Epithelial cell of prostate (primary cell): ENCODE data around the gene HOXA10.

Source experiments
- DNase-seq: peaks from one replicate; pipeline ENCODE4 v3.0.0-alpha.2; 2011; ENCODE audit warnings: low read depth, low spot score
- H3K27ac ChIP-seq: fragments of 450-650 bp; 2 replicates; pipeline ENCODE4 v1.5.1; 2017; ENCODE audit warnings: mild to moderate bottlenecking

HOXA10 gene

DNA sequence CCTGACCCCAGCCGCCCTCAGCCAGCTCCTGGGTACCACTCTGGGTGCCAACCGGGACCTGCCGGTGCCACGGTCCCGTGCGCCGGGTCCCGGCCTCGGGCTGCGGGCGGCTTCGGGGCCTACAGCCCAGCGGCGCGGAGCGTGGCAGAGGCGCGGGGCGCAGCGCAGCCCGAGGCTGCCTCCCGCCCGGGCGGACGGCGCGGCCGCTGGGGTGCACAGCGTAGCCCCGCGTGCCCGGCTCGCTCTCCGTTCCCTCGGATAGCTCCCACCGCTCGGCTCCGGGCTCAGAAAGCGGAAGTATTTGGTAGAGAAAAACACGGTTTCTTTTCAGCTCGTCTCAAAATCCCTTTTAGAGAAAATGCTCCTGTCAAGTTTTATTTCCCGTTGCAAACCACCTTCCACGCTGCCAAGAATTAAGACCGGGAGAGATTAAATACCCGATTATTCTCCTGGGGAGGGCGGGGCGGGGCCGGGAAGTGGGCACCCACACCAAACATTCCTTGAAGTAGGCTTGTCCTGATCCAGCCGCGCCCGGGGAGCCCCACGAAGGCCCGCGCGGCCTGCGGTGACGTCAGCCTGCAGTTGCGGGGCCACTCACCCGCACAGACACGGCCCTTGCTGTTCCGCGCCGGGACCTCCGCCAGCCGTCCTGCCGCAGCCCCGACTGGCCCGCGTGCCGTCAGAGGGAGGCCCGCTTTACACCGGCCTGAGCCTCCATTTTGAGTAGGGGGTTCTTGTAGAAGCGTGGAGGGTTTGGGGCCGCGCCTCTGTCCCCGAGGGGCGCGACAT lies 18.6 kb upstream of the HOXA10 start:
- DNase-seq = no peak
- peak overlapping the region; percentile 86 for H3K27ac ChIP-seq

DNA sequence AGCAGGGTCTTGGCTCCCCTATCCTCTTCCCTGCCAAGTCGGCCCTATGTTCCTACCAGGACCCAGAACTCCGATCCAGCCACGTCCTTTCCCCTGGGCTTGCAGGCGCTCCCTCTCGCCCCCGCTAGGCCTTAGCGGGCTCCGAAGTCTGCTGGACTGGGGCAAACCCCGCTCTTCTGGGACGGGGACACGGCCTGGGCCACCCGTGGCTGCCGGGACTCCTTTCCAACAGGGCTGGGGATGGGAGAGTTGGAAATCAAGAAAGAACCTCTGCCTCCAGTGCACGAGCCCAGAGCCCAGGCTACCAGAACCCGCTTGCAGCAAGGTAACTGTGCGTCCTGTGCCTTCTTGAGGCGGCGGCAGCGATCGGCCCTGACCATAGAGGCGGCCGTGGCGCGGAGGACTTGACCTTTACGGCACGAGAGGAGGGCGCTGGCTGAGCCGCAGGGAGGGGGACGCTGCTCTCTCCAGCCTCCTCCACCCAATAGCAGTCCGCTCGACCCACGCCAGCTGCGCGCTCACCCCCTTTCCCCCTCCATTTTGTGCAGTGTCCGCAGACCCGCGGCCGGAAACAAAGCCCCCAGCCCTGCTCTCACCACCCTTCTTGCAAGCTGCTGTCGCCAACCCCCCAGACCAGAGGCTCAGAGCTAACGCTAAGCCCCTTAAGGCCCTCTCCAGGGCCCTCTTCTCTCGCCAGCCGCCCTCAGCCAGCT lies 17.9 kb upstream of the HOXA10 start:
- peak overlapping the region; percentile 86 for H3K27ac ChIP-seq
- no peak for DNase-seq

DNA sequence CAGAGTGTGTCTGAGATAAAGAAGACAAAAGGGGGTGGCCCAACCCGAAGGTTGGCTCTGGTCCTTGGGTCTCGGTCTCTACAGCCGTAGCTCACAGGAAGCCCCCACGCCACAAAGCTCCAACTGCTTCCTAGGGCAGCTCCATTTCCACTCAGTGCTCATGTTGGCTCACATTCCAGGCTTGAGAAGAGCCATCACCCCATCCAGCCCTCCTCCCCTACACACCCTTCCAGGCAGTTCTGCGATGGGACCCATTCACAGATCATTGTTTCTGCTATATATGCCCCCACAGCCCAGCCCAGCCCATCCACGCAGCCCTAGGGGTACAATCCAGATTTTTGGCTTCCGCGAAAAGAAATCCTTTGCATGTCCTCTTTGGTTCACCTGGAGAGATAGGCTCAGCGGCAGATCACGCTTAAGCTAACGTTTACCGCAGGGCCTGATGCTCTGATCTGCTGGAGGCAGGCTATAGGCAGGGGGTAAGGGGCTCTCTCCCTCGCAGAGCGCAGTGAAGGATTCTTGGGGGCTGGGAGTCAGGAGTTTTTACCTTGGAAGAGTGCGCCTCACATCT lies 17.1 kb upstream of the HOXA10 start:
- DNase-seq = no peak
- peak overlapping the region; percentile 86 for H3K27ac ChIP-seq

DNA sequence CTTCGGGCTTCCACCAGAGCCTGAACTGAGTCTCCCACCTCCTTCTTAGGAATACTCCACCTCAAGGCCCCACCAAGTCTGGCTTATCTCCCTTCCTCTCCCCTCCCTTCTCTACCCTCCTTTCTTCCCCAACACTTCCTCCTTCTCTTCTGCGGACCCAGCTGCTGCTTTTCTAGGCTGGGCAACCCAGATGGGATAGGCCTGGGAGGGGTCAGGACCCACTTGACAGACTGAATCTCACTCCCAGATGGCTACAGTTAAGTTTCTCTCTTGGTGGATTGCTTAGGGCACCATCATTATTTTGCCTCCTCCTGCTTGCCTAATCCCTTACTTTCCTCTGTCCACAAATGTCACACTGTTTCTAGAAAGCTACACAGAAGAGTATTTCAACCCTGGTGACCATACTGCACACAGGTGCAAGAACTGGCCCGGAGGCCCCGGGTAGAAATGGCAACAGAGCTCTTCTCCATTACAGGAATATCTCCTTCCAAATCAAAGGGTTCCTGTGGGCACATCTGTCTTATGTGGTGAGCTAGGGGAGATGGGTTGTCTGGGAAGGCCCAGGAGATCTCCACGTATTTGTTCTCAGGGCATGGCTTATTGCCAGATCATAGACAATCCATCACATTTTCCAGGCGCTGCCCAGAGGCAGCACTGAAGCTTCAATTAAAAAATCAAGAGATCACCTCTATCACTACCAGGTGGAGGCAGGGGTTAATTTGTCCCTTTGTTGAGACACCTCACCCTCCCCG lies 16.1 kb upstream of the HOXA10 start:
- DNase-seq = no peak
- no peak overlapping the region for H3K27ac ChIP-seq

DNA sequence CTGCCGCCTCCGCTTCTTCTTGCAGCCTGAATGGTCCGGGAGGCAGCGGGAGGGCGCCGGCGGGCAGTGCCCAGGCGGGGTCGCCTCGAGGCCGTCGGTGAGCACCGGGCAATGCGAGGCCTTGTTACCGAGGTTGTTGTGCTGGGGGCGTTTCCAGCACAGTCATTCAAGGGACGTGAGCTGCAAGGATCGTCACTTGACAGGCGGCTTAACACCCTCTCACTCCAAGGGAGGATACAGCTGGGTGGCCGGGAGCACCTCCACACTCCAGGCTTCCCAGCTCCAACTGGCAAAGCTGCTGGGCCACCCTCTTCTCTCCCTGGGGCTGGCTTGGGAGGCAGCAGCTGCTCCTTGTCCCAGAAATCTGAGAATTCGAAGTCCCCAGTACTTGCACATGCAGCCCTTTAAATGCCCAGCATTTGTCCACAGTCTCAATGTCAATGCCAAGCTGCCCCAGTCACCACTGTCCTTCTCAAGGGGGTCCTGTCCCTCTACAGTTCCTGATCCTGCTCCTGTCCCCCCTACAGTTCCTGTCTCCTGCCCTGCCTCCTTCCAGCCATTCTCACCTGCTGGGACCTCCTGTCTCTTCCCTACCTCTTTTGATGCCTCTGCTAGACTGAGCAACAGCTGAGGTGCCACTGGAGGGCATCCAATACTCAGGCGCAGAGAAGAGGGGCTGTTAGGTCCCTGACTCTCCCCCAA lies 15.3 kb upstream of the HOXA10 start:
- DNase-seq = peak; percentile 60
- H3K27ac ChIP-seq = peak overlapping the region; percentile 90

DNA sequence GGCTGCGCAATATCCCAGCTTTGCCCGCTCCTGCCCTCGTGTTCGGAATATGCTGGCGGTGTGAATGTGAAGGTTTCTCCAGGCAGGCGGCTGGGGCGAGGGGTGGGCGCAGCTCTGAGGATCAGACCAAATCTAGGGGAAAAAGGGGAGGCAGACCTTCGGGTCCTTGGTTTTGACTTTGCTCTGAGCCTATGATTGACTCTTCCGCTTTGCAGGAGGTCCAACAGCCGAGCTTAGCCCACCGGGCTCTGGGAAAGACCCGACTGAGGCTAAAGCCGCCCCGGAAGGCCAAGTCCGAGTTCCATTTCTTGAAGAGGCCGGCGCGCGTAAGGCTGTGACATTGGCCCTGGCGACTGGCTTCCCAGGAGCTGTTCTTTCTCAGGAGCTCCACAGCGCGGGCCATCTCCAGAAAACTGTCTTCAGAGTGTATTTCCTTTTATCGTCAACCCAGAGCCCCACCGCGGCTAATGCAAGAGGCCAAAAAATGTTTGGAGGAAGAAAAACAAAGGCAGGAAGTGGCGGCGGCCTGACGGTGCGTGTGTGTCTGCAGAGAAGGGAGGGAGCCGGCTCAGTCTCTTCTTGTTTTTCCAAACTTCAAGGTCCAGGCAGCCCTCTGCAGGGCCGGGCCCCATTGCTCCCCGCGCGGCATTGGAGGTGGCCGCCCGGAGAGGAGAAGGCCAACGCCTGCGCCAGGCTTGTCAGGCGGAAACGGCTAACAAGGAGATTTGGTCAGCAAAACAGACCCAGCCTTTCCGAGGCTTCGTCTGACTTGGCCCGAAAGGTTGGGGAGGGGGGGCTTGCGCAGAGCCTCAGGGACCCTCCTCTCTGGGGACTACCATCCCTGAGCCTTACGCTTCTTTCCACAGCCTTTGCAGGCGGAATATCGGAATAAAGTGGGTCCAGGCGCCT lies 14.5 kb upstream of the HOXA10 start:
- DNase-seq = no peak
- peak overlapping the region; percentile 90 for H3K27ac ChIP-seq

DNA sequence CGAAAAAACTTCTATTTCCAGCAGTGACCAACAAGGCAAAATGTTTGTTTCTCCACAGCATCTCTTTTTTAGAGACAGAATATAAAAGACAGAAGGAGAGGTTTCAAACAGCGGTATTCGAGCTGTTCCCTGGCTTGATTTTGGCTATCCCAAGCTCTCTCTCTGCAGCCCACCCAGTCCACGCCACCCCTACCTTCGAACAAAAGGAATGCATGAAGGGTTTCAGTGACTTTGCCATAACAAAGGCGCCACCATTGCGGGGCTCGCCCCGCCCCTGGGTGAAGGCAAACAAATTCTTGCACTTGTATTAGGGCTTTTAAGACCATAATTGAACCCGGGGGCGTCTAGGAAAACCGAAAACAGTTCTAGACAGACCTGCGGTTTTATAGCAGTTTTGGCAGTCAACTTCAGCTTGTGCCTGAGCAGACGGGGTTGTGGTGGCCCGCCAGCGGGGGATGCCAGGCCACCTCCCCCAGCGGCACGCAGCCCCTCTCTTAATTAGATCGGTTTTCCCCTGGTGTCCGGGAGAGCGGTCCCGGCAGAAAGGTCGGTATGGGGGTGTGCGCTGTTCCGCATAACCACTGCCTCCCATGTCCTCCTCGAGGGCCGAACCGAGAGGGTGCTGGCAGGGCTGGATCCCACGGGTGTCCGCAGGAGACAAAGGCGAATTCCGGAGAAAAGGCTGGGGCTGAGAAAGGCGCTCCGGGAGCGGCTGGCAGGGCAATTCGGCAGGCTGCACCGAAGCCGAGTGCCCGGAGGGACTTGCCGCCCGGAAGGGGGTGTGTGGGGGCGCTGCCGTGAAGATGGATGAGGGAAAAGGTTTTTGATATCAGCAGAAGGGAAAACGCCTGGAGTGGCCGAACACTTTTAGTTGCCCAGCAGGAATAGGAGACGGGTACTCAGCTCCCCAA lies 13.6 kb upstream of the HOXA10 start:
- peak overlapping the region; percentile 90 for H3K27ac ChIP-seq
- no peak for DNase-seq

DNA sequence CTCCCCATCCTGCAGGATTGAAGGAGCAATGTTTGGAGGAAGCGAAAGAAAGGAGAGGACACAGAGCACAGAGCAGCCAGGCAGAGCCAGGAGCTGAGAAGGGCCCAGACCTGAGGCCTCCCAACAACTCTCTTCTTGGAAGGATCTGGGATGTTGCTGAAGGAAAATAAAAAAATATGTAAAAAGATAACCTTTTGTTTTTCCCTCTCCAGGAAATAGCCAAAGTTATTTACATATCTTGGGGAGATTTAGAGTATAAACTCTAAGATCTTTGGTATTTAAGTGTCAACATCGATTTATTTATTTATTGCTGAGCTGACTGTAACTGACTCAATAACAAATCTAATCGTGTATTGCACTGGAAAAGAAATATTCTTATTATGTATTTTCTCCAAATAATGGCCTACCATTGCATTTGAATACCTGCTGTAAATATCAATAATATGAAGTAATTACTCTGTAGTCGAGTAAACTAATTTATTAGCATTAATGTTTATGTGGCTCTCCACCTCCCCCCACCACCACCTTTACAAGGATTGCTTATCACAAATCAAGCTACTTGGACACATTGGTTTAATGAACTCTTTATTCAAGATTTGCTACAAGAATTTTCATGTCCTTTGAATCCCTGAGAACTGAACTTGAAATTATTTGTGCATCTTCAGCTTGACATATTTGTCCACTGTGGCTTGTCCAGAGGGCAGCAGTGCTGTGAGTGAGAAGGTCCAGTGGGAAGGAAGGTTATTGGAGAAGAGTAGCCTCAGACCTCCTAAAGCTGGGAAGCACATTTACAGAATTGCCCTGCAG lies 12.8 kb upstream of the HOXA10 start:
- H3K27ac ChIP-seq = peak overlapping the region; percentile 90
- DNase-seq = no peak

DNA sequence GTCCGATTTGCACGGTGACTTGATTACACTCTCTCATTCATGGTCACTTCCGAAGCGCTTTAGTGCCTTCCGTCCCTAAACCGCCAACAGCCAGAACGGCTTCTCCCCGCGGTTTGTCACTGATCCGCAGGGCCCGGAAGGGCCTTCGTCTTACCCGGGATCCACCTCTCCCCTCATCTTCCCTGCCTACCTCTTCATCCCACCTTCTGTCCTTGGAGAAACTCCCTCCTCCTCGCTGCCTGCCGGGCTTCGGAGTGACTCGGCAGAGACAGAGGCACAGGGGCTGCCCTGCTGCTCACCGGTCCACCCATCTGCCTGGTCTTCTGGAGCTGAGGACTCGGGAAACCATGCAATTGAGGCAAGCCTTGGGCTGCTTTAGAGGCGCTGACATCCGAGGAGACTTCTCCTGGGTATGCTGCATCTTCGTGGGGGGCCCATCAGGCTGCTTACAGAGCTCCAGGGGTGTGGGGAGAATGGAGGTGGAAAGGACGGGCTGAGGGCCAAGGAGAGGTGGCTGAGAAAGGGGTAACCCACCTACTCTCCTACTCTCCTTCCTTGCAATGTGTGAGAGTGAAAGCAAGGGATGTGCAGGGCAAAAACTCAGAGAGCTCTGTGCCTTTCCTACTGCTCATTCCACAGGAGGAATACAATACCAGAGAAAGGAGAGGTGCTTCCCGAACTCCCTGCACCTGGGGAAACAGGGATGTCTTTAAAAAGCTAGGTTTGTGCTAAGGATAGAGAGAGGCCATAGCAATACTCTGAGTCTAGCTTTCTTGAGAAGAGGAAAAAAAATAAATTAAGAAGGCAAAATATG lies 11.9 kb upstream of the HOXA10 start:
- no peak for DNase-seq
- H3K27ac ChIP-seq = peak overlapping the region; percentile 90

DNA sequence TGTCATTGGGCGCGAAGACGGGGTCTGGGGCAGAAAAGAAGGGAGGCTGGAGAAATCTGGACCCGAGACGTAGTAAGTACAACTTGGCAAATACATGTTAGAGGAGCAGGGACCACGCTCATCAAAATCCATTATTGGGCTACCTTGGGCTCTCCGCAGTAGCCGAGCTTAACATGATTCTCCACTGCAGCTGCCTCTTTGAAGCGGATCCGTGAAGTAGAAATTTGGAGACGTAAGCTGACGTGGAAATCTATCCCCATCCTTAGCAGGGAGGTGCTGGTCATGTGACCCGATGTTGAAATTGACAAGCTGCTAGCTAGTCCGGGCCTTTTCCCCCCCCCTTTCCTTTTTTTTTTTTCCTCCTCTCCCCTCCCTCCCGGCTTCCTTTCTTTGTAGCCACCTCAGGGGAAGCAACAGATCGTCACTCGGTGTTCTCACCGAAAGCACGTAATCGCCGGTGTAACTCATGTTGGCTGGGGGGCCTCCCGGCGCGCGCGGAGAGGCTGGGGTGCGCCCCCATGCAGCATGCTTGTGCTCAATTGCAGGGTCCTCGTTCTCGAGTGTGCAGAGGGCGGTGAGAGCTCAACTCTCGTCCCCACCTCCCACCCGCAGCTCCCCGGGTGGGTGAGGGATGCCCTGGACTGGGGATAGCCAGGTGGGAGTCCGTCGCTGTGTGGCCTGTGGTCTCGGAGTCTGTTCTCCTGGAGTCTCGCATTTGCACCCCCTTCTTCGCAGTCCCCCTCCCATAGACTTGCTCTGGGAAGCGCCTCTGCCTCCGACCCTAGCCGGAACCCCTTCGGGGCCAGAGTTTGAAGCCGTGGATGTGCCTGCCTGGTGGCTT lies 11.1 kb upstream of the HOXA10 start, which contains the start of gene HOXA11:
TSS of gene HOXA11 (minus strand) at position 220 of the 841 bp plus-strand sequence. CDS start at position 132, 88 bp downstream.
- DNase-seq = peak; percentile 98
- H3K27ac ChIP-seq = peak within 1 kb of the TSS; percentile 90

DNA sequence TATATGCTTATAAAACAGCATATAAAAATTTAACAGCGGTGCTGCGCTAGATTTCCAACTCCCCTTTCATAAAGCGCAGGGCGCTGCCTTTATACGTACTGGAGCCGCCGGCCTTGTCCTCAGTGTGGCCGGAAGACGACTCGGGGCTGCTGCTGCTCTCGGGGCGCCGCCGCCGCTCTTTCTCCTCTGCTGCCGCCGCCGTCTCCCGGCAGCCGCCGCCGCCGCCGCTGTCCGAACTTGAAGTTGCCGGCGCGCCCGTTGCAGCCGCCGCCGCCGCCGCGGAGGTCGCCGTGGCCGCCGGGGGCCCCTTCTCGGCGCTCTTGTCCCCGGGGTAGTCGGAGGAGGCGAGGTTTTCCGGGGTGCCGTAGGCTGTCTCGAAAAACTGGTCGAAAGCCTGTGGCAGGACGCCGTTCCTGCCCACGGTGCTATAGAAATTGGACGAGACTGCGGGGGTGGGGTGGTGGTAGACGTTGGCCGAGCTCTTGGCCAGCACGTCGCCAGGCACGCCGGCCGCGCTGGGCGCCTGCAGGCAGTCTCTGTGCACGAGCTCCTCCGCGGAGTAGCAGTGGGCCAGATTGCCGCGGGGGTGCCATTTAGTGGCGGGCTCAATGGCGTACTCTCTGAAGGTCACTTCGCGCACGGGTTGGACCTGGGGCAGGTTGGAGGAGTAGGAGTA lies 10.4 kb upstream of the HOXA10 start:
- no peak for DNase-seq

DNA sequence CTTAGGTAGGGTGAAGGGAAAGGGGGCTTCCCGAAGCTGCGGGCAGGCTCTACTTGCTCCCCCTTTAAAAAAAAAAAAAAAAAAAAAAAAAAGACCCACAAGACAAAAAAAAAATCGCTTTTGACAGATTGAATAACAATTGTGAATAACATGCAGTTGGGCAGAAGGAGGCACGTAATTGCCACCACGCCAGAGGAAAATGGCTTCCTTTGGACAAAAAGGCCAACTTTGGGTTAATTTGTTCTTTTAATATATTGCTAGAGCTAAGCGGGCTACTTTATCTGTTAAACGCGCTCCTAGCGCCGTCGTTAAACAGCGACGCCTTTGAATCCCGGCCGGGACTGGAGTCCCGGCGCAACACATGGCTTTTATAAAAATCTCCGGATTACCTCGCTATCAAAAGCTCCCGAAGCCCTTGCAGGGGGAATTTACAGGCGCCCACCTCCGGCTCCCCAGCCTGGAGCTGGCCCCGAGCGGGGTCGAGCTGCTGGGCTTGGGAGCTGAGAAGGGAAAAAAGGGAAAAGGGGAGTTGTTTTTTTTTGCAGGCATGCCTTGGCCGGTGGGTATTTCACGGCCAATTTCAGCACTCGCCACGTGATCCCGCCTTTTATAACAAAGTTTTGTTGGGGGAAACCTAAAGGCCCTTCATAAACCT lies 9.7 kb upstream of the HOXA10 start:
- H3K27ac ChIP-seq = peak overlapping the region; percentile 90

More for the DNA sequence above, 10.4 kb upstream of the HOXA10 start:
- peak overlapping the region; percentile 90 for H3K27ac ChIP-seq

DNA sequence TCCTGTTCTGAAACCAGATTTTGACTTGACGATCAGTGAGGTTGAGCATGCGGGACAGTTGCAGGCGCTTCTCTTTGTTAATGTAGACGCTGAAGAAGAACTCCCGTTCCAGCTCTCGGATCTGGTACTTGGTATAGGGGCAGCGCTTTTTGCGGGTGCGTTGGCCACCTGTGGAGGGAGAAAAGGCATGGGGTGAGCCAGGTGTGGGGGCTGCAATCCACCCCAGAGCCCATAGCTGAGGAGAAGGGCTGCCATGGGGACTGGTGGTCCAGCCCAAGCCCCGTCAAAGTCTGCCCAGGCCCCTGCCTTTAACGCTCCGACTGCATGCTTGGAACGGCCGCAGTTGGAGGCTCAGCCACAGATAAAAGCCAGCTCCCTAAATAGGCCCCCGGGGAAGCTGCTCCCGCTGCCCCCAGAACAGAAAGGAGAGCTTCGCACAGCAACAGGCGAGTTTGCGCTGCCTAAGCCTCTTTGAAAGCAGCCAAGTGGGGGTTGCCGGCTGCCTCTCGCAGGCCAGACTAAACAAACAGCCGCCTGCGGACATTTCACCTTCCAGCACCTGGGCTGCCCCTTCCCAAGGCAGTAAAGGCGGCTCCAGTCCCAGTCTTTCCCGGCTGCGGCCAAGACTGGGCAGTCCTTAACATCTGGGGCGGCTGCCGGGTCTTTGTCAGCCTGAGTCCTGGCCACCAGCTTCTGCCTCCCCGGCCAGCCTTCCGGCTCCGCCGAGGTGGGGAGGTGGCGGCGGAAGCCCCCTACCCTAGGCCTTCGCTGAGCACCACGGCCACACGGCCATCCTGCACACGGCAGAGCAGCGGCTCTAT lies 9.0 kb upstream of the HOXA10 start:
- peak overlapping the region; percentile 90 for H3K27ac ChIP-seq

More for the DNA sequence above, 9.7 kb upstream of the HOXA10 start:
- no peak for DNase-seq

More for the DNA sequence above, 9.0 kb upstream of the HOXA10 start:
- DNase-seq = no peak
